Esophagus muscularis mucosa (tissue), 4 donors: ENCODE measurements around the gene TPSG1. TPM values are rescaled to one million over a fixed set of nuclear protein-coding genes. Genes with fewer than 3 reads are reported as not detected.

ENCODE experiments used
- DNase-seq: peaks from one replicate; pipeline ENCODE4 v3.0.0-alpha.2; 2017; ENCODE audit errors: extremely low spot score
- H3K27ac ChIP-seq, 4 donors: fragments of 200-600 bp; sonication (generic); replicated peaks in 1 of 4; 1 replicate in 3 of 4; 2 replicates in 1 of 4; pipeline ENCODE4 v1.5.1; 2016 to 2019; ENCODE audit warnings: mild to moderate bottlenecking in 1 of 4
- H3K27me3 ChIP-seq, 4 donors: fragments of 200-600 bp; sonication (generic); one replicate each; pipeline versions ENCODE4 v1.5.1 to v1.6.0; 2016 to 2019
- H3K36me3 ChIP-seq, 4 donors: fragments of 200-600 bp; sonication (generic); one replicate each; pipeline ENCODE4 v1.5.1; 2016 to 2019
- H3K4me1 ChIP-seq, 4 donors: fragments of 200-600 bp; sonication (generic); one replicate each; pipeline ENCODE4 v1.5.1; 2016 to 2019
- H3K4me3 ChIP-seq, 4 donors: fragments of 200-600 bp; sonication (generic); 1 replicate in 2 of 4; 2 replicates in 2 of 4; pipeline ENCODE4 v1.5.1; 2016 to 2019; ENCODE audit warnings: mild to moderate bottlenecking in 4 of 4, moderate library complexity in 1 of 4
- H3K9me3 ChIP-seq, 4 donors: fragments of 200-600 bp; sonication (generic); 1 replicate in 3 of 4; 2 replicates in 1 of 4; pipeline ENCODE4 v1.5.1; 2016 to 2019
- CTCF ChIP-seq, 3 experiments: fragments of 200-600 bp in 2 of 3; fragments of 450-650 bp in 1 of 3; sonication (generic) in 2 of 3; IDR thresholded peaks; one replicate each; pipeline ENCODE4 v1.5.1; 2017 to 2019; ENCODE audit warnings: antibody characterized with exemption in 3 of 3, mild to moderate bottlenecking in 2 of 3, moderate library complexity in 1 of 3
- EP300 ChIP-seq: sonication (generic); formaldehyde crosslinking; IDR thresholded peaks from one replicate; pipeline ENCODE4 v1.6.1; 2017; ENCODE audit warnings: antibody characterized with exemption
- POLR2A ChIP-seq: fragments of 450-650 bp; IDR thresholded peaks from one replicate; pipeline ENCODE4 v1.6.1; 2017; ENCODE audit warnings: antibody characterized with exemption, moderate library complexity, mild to moderate bottlenecking, low read depth
- POLR2AphosphoS5 ChIP-seq, 2 donors: sonication (generic); formaldehyde crosslinking; IDR thresholded peaks; one replicate each; pipeline ENCODE4 v1.6.1; 2017; ENCODE audit warnings: antibody characterized with exemption in 2 of 2
- WGBS: methylation state at CpG from one replicate; pipeline ENCODE4 v1.1.5; 2018; 5-methylcytosine and 5-hydroxymethylcytosine counted together
- intact Hi-C: fragments of 100-400 bp; cut with DNase I; formaldehyde crosslinking; loops from one replicate; pipeline ENCODE4 v1.15.1; 2023
- total RNA-seq, 4 donors: library from RNA; depleted of rRNA; stranded (reverse); fragments of >200 nt; gene quantifications; one replicate each; pipeline versions ENCODE4 v1.1.0 to v1.2.1, GENCODE V29; 2016

The TPSG1 gene
- total RNA-seq, 4 donors from 2014 or later: 0.39 to 2.9 (median 1.00) TPM

GRCh38 chr16:1263591-1264344 is 38.7 kb upstream of the TPSG1 start:
- intact Hi-C loops: no loop called here
- no peak overlapping the region for H3K27ac ChIP-seq
- H3K36me3 ChIP-seq: no peaks in the 10 kb centered on the region
- 58% methylated on average over 7 of the region's 15 CpGs for WGBS
- H3K27me3 ChIP-seq: peaks cover 0 to 73% (median 26%) of the 10 kb centered on the region in 4 donors
- H3K9me3 ChIP-seq: no peaks in the 10 kb centered on the region
- H3K4me3 ChIP-seq: no peak overlapping the region
- H3K4me1 ChIP-seq: peaks cover 0 to 8% (median 5%) of the 10 kb centered on the region in 4 donors
- TF ChIP-seq POLR2AphosphoS5 (IDR thresholded peaks at IDR 0.05): no peak
- no peak for TF ChIP-seq CTCF (IDR thresholded peaks at IDR 0.05)
- TF ChIP-seq EP300: no peak
- no peak for TF ChIP-seq POLR2A
- DNase-seq: no peak

GRCh38 chr16:1262846-1263221 is 37.8 kb upstream of the TPSG1 start:
- no peaks in the 10 kb centered on the region for H3K36me3 ChIP-seq
- WGBS: 80% methylated on average over 2 of the region's 9 CpGs
- H3K27ac ChIP-seq: no peak overlapping the region
- DNase-seq: no peak
- no peaks in the 10 kb centered on the region for H3K9me3 ChIP-seq
- H3K4me1 ChIP-seq: peaks cover 0 to 9% (median 6%) of the 10 kb centered on the region in 4 donors
- H3K4me3 ChIP-seq: no peak overlapping the region
- H3K27me3 ChIP-seq: peaks cover 0 to 73% (median 26%) of the 10 kb centered on the region in 4 donors
- TF ChIP-seq EP300: no peak
- no peak for TF ChIP-seq CTCF (IDR thresholded peaks at IDR 0.05)
- no peak for TF ChIP-seq POLR2AphosphoS5 (IDR thresholded peaks at IDR 0.05)
- no peak for TF ChIP-seq POLR2A
- intact Hi-C loops: no loop called here

- no peaks in the 10 kb centered on the region for H3K9me3 ChIP-seq
- WGBS: 80% methylated on average over 30 of the region's 32 CpGs
- no peak overlapping the region for H3K27ac ChIP-seq
- no peak overlapping the region for H3K4me3 ChIP-seq
- H3K36me3 ChIP-seq: no peaks in the 10 kb centered on the region
- H3K4me1 ChIP-seq: peaks cover 0 to 9% (median 6%) of the 10 kb centered on the region in 4 donors
- peaks cover 0 to 78% (median 26%) of the 10 kb centered on the region in 4 donors for H3K27me3 ChIP-seq
- TF ChIP-seq EP300 (no peak), POLR2A (no peak), POLR2AphosphoS5 (IDR thresholded peaks at IDR 0.05) (no peak), CTCF (IDR thresholded peaks at IDR 0.05) (no peak)
- DNase-seq: no peak
- intact Hi-C loops: no loop called here
These were observed 37.3 kb upstream of the TPSG1 start for GRCh38 chr16:1262210-1262845.

- WGBS: 16% methylated on average over 30 of the region's 47 CpGs
- Histone ChIP-seq H3K27me3 (peaks cover 0 to 84% (median 26%) of the 10 kb centered on the region in 4 donors), H3K36me3 (no peaks in the 10 kb centered on the region), H3K27ac (no peak overlapping the region), H3K4me3 (no peak overlapping the region), H3K4me1 (peaks cover 0 to 9% (median 6%) of the 10 kb centered on the region in 4 donors), H3K9me3 (no peaks in the 10 kb centered on the region)
- no peak for DNase-seq
- intact Hi-C loops: no loop called here
- TF ChIP-seq POLR2AphosphoS5 (IDR thresholded peaks at IDR 0.05) (no peak), CTCF (IDR thresholded peaks at IDR 0.05) (no peak), POLR2A (no peak), EP300 (no peak)
These were observed 36.2 kb upstream of the TPSG1 start for GRCh38 chr16:1261131-1261892.
